ENCODE measurements around the gene FGF2.

Gene FGF2

DNA sequence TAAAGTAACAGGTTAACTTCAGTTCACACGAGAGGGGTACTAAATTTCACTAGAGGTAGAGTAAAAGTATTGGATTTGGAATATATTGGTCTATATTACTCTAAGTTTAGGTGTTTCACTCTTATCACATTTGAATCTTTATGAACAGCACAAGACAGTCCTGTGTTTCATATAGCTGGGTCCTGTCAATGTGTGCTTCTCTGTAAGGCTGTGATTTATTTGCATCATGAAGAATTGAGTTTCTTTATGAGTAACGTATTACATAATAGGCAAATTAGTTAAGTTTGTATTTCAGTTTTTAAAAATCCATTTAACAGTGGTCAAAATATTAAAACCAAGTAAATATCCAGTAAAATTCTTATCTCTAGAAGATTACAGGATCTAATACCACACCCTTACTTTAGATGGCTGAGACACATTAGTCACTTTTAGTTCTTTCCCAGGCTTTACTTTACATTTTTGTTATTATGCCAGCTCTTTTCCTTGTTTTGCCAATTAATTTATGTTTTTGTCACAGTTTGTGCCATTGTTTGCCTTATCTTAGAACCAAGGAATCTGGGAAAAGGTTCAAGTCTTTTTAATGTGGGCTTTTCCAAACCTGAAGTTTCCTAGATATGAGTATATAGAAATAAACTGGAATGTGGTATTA lies 63.6 kb downstream of the FGF2 start:
- no peak for DNase-seq (ENCODE audit: low read depth in 2 of 2)

DNA sequence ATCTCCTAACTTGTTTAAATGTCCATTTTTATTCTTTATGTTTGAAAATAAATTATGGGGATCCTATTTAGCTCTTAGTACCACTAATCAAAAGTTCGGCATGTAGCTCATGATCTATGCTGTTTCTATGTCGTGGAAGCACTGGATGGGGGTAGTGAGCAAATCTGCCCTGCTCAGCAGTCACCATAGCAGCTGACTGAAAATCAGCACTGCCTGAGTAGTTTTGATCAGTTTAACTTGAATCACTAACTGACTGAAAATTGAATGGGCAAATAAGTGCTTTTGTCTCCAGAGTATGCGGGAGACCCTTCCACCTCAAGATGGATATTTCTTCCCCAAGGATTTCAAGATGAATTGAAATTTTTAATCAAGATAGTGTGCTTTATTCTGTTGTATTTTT lies 68.2 kb downstream of the FGF2 start:
- DNase-seq (ENCODE audit: low read depth in 2 of 2) = no peak

DNA sequence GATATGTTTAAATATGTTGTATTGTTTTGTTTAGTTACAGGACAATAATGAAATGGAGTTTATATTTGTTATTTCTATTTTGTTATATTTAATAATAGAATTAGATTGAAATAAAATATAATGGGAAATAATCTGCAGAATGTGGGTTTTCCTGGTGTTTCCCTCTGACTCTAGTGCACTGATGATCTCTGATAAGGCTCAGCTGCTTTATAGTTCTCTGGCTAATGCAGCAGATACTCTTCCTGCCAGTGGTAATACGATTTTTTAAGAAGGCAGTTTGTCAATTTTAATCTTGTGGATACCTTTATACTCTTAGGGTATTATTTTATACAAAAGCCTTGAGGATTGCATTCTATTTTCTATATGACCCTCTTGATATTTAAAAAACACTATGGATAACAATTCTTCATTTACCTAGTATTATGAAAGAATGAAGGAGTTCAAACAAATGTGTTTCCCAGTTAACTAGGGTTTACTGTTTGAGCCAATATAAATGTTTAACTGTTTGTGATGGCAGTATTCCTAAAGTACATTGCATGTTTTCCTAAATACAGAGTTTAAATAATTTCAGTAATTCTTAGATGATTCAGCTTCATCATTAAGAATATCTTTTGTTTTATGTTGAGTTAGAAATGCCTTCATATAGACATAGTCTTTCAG lies 68.8 kb downstream of the FGF2 start:
- DNase-seq (ENCODE audit: low read depth in 2 of 2) = no peak

DNA sequence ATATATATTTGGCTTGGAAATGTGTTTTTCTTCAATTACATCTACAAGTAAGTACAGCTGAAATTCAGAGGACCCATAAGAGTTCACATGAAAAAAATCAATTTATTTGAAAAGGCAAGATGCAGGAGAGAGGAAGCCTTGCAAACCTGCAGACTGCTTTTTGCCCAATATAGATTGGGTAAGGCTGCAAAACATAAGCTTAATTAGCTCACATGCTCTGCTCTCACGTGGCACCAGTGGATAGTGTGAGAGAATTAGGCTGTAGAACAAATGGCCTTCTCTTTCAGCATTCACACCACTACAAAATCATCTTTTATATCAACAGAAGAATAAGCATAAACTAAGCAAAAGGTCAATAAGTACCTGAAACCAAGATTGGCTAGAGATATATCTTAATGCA lies 69.6 kb downstream of the FGF2 start:
- no peak for DNase-seq (ENCODE audit: low read depth in 2 of 2)

DNA sequence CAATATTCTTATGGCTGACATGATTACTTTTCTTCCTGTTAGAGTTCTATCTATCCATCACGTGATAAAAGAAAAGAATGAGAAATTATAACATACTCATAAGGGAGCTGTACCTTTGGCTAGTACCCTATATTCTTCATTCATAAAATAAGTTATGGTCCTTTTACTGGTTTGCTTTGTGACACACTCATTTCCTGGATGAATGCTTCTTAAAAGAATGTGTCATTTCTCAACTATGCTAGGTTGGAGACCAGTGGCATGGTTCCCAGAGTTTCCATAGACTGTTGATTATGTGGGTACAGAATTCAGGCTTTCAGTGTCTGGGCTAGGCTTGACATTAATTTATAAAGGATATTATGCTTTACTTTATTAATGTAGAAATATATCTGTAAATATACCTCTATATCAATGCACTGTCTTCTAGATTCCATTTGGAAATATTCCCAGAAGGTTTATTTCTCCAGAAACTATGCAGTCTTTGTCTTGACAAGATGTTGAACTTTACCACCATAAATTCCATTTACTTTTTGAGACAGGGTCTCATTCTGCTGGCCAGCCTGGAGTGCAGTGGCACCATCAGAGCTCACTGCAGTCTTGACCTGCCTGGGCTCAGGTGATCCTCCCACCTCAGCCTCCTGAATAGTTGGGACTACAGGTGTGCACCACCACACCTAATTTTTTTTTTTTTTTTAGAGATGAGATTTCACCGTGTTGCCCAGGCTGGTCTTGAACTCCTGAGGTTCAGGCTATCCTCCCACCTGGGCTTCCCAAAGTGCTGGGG lies 71.9 kb downstream of the FGF2 start:
- DNase-seq (ENCODE audit: low read depth in 2 of 2) = no peak

DNA sequence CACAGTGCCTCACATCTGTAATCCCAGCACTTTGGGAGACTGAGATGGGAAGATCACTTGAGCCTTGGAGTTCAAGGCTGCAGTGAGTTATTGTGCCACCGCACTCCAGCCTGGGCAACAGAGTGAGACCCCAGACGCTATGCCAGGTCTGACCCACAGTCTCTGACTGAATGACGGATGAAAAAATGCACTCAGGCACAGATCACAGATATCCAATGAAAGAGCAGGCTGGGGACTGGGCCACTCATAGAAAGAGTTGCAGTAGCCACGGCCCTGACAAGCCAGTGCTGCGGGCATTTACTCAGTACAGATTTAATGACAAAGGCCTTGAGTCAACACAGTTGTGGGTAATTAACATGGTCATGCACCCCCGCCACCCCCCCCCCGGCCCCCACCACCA lies 73.1 kb downstream of the FGF2 start:
- no peak for DNase-seq (ENCODE audit: low read depth in 2 of 2)

DNA sequence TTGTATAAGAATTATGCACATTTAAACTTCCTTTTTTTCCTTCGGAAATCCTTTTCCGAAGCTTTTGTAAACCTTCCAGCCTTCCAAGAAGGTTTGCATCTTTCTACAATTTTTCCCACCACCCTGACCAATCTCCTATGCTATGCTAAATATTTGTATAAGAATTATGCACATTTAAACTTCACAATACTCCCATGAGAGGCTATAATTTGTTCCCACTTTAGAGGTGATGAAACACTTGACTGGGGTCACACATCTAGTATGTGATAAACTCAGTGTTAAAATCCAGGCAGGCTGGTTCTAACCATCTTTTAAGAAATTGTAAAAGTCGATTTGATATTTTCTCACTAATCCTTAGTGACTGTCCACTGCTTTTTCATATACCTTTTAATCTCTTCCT lies 73.7 kb downstream of the FGF2 start:
- DNase-seq (ENCODE audit: low read depth in 2 of 2) = no peak

DNA sequence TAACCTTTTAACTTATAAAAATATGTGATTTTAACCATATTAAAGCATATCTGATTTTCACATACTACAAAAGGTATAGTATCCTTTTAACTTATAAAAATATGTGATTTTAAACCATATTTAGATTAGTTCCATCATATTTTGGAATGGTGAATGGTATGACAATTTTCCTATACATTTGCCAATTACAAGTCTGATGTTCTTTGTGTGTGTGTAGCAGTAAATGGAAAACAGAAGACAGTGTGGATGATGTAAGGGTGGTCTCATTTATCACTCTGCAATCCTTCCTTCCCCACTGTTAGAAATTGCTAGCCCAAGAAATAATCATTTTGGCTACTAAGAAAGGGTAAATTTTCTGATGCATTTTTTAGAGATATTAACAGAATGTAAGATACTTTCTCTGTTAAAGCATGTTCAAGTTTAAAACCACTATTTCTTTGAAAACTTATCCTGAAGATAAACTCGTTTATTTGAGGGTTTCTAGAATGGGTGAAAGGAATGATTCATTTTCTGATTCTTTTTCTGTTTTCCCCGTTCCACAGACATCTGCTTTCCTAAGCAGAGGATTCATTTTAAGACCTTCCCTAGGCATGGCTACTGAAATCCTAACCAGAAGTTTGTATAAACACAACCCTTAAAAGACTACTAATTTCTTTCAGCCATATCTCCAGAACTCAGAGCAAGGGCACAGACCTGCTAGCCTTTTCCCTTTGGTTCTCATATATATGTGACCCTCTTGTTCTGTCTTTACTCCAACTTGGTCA lies 74.8 kb downstream of the FGF2 start:
- no peak for DNase-seq (ENCODE audit: low read depth in 2 of 2)

DNA sequence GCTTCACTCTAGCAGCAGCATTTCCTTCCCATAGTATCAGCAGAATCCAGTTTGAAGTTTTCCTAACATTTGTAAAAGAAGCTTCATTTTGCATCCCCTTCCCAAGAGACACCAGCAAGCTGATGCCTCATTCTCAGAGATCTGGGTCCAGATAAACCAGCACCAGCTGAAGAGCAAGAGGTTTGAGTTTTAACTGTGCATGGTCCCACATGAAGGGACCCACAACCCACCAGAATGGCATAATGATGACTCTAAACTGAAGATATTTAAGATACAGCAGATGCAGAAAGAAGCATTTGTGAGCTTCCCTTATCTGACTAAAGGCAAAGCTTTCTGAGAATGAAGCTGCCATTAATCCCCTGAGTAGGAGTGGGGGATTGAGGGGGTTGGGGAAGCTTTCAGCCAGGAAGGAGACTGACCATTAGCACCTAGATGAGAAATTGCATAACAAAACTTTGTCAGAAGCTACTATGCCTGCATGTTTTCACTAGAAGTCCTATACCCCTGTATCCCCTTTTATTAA lies 77.2 kb downstream of the FGF2 start:
- DNase-seq (ENCODE audit: low read depth in 2 of 2) = no peak

DNA sequence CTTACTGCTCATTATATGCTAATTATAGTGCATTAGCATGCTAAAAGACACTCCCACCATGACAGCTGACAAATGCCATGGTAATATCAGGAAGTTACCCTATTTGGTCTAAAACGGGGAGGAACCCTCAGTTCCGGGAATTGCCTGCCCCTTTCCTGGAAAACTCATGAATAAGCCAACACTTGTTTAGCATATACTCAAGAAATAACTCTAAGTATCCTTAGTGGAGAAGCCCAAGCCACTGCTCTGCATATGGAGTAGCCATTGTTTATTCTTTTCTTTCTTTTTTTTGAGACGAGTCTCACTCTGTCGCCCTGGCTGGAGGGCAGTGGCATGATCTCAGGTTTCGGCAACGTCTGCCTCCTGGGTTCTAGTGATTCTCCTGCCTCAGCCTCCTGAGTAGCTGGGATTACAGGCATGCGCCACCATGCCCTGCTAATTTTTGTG lies 80.3 kb downstream of the FGF2 start:
- no peak for DNase-seq (ENCODE audit: low read depth in 2 of 2)

DNA sequence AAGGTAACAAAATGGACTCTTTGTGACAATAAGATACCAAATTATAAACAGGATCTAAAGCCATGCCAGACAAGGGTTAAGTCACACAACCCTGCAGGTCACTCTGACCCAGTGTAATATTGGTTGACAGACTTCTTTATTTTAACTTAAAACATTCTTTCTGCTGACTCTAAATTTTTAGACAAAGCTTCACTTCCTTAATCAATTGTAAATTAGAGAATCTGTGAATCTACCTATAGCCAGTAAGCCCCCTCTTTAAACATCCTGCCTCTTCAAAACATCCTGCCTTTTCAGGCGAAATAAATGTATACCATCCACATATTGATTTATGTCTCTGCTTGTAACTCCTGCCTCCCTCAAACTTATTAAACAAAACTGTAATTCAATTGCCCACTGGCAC lies 81.6 kb downstream of the FGF2 start:
- DNase-seq (ENCODE audit: low read depth in 2 of 2) = no peak

DNA sequence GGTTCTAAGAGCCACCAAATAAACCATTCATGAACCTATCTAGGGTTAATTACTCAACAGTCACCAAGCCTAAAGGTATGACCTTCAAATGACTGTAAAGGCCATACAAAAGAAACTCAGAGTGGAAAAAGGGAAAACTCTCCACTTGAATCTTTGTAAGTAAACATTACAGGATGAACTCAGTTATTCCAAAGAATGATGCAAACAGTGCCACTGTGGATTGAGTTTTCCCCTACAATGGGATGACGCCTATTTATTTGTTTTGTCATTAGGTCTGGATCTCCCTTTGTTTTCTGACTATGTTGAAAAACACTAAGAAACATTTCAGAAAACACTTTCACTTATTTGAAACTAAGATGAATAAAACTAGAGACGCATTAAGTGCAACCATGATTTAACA lies 83.1 kb downstream of the FGF2 start:
- no peak for DNase-seq (ENCODE audit: low read depth in 2 of 2)

DNA sequence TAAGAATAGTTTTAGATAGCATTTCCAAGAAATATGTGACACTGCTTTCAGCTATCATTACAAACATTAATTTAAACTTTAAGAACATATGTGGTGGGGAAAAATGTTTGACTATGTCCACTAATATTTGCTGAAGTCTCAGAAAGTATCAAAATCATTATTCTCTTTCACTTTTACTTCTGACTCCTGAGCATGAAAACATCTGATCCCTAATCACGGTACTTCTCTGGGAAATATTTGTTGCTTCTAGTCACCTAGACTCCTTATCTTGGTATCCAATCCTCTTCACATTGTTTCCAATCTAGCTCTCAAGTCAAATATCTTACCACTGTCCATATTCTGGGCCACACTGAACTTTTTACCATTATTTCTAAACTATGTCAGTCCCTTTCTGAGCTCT lies 85.0 kb downstream of the FGF2 start:
- no peak for DNase-seq (ENCODE audit: low read depth in 2 of 2)

DNA sequence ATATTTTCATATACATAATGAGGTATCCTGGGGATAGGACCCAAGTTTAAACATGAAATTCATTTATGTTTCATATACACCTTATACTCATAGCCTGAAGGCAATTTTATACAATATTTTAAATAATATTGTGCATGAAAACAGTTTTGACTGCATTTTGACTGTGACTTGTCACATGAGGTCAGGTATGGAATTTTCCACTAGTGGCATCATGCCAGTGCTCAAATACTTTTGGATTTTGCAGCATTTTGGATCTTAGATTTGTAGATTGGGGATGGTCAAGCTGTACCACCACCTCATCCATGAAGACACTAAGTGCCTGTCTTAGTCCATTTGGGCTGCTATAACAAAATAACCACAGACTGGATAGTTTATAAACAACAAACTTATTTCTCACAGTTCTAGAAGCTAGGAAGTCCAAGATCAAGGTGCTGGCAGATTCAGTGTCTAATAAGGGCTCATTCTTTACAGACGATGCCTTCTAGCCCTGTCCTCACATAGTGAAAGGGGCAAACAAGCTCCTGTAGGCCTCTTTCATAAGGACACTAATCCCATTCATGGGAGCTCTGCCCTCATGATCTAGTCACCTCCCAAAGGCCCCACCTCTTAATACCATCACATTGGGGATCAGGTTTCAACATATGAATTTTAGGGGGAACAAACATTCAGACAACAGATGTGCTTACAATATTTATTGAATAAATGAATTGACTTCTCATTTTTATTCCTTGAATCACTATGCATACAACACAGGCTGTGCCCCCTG lies 86.4 kb downstream of the FGF2 start:
- no peak for DNase-seq (ENCODE audit: low read depth in 2 of 2)

DNA sequence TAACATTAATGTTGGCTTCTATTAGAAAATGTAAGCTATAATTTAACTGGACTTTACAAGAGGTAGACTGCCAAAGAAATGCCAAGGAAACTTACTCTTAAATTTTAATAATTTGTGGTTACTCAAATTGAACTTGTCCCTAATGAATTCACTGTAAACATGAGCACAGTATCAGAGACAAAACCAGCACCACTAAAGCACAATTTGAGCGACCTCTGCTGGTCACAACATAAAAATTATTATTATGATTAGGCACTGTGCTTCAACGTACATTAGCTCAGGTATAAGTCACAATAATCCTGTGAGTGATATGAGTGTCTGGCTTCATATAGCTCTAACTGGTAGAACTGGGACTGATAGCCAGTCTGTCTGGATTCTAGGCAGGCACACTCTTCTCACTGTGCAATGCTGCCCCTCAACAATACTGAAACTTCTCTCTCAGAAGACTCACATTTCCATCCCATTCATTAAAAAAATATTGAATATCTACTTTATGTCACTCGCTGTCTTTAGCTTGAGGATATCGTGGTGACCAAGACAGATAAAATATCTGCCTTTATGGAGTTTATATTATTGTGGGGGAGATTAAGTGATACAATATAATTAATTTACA lies 87.8 kb downstream of the FGF2 start:
- DNase-seq (ENCODE audit: low read depth in 2 of 2) = peak in 1 of 2 donors; percentile 7

DNA sequence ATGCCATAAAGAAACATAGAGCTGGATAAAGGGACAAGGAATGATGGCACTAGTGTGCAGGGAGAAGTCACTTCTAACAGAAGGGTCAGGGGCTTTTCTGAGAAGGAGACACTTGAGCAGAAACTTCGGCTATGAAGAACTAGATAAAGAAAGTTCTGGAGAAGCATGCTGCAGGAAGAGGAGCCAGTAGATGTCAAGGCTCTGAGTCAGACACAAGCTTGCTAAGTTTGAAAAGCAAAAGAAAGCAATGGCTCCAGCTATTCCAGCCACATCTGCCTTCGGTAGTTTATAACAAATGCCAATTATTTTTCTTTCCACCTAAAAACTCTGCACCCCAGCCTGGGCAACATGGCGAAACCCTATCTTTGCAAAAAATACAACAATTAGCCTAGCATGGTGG lies 88.3 kb downstream of the FGF2 start:
- DNase-seq (ENCODE audit: low read depth in 2 of 2) = no peak

DNA sequence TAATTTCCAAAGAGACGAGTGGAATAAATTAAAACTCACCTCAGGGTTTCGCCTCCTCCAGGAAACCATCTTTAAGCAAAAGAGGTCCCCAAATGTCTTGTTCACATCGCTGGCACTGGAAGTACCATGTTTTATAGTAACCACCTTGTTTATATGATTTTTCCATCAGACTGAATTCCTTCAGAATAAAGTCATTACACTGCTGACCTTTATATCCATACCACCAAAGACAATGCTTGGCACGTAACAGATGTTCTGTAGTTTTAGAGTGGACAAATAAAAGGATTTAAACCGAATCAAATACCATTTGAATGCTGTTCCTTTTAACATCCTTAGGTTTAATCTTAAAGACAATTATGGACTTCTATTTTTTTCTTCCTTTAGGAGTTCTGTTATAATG lies 91.1 kb downstream of the FGF2 start:
- no peak for DNase-seq (ENCODE audit: low read depth in 2 of 2)

DNA sequence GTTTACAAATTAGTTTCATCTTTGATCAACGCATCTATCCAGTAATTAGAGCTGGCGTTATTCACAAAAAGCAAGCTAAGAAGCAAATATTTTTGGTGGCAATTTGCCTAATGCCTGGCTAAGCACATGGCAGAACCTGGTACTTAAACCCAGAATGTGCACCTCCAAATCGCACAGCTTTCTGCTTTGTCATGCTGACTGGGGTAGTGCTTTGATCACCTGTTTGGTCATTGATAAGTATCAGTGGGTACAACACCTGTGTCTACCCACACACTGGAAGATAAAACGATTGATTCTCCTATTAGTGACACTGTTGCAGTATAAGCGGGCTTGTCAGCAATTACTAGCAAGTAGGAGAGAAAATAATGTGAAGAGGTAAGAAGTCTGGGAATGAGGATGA lies 93.8 kb downstream of the FGF2 start:
- no peak for DNase-seq (ENCODE audit: low read depth in 2 of 2)

DNA sequence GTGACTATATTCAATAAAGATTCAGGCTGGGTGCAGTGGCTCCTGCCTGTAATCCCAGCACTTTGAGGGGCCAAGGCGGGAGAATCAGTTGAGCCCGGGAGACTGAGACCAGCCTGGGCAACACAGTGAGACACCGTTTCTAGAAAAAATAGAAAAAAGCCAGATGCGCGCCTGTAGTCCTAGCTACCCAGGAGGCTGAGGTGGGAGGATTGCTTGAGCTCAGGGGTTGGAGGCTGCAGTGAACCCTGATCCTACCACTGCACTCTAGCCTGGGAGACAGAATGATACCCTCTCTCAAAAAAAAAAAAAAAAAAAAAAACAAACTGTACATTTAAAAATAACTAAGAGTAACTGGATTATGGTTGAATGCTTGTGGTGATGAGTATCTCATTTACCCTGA lies 94.7 kb downstream of the FGF2 start:
- no peak for DNase-seq (ENCODE audit: low read depth in 2 of 2)

DNA sequence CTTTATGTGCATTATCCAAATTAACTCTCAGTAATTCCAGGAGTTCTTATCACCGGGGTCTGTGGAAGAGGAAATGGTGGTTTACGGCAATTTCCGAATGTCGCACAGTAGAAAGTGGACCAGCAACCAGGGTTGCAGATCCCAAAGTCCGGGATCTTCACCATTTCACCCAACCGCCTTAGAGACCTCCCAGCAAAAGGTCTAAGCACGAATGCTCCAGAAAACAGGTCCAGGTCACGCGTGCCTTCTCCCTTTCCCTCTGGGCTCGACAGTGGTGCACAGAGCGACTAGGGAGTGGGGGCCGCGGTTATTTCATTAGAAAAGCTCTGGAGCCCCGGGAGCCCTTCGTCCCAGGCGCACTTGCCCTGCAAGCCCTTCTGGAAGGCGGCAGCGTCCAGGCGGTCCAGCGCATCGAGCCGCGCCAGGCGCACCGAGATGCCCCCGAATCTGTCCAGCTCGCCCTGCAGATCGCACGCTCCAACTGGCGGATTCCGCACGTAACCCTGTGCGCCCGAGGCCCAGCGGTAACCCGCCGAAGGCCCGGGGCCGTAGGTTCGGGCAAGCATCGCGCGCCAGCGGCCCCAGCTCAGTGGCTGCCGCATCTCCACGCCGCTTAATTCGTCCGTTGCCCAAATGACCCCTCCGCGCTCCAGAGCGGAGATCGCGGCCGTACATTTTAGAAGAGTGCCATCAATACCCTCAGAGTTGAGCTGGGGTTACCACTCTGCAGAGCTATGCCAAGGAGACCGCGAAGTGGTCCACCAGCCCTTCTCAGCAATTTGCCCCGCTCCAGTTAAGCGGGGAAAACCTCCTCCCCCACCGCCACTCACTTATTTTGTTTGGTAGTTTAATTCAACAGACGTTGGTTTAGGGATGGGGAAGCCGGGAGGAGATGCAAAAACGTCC lies 95.6 kb downstream of the FGF2 start, which contains the start of gene NUDT6:
TSS of gene NUDT6 (minus strand) at position 627 of the 906 bp plus-strand sequence. CDS start at position 602, 25 bp downstream.
- peak; percentile 5 to 10 for DNase-seq (ENCODE audit: low read depth in 2 of 2)

All from activated CD4-positive, alpha-beta T cell treated with anti-CD3 and anti-CD28 coated beads for 24 hours (primary cell).